HG03280 (cell line): ENCODE measurements around the gene PACS2.

Source experiments
- ATAC-seq: cut with Tn5 transposase; IDR thresholded peaks from one replicate; pipeline ENCODE4 v1.9.1; 2021; ENCODE audit warnings: mild to moderate bottlenecking, moderate library complexity; ENCODE audit not compliant: unreplicated experiment

PACS2 gene

GRCh38 chr14:105436891-105437722, 122.6 kb downstream of the PACS2 start:
- ATAC-seq = no peak

- no peak for ATAC-seq
Observed at GRCh38 chr14:105437723-105438500, 123.4 kb downstream of the PACS2 start.

GRCh38 chr14:105439179-105439578, 124.6 kb downstream of the PACS2 start:
- ATAC-seq = no peak

GRCh38 chr14:105439710-105440553, 125.4 kb downstream of the PACS2 start:
- no peak for ATAC-seq

- ATAC-seq = no peak
Observed at GRCh38 chr14:105440554-105440900, 126.0 kb downstream of the PACS2 start.

- no peak for ATAC-seq
Observed at GRCh38 chr14:105440992-105441391, 126.4 kb downstream of the PACS2 start.

GRCh38 chr14:105442125-105442524, 127.6 kb downstream of the PACS2 start:
- ATAC-seq = no peak

GRCh38 chr14:105442834-105443233, 128.3 kb downstream of the PACS2 start:
- ATAC-seq = no peak

GRCh38 chr14:105444859-105445258, 130.3 kb downstream of the PACS2 start:
- no peak for ATAC-seq

- no peak for ATAC-seq
Observed at GRCh38 chr14:105445290-105445689, 130.7 kb downstream of the PACS2 start.

GRCh38 chr14:105445901-105446845, 131.6 kb downstream of the PACS2 start:
- ATAC-seq = no peak

GRCh38 chr14:105446971-105447370, 132.4 kb downstream of the PACS2 start:
- no peak for ATAC-seq
